GM21723 (cell line): ENCODE results near the gene UNC119B.

Source experiments
- ATAC-seq: cut with Tn5 transposase; IDR thresholded peaks from one replicate; pipeline ENCODE4 v1.9.1; 2021; ENCODE audit warnings: mild to moderate bottlenecking, moderate library complexity; ENCODE audit not compliant: unreplicated experiment

The UNC119B gene

GRCh38 chr12:120738252-120739030 is 28.2 kb downstream of the UNC119B start:
- no peak for ATAC-seq

- no peak for ATAC-seq
These were observed 28.9 kb downstream of the UNC119B start for GRCh38 chr12:120739031-120739762.

- ATAC-seq: no peak
These were observed 29.8 kb downstream of the UNC119B start for GRCh38 chr12:120739821-120740613.

GRCh38 chr12:120740871-120741270 is 30.6 kb downstream of the UNC119B start:
- ATAC-seq: no peak

- ATAC-seq: no peak
These were observed 31.5 kb downstream of the UNC119B start for GRCh38 chr12:120741476-120742421.

- no peak for ATAC-seq
These were observed 34.8 kb downstream of the UNC119B start for GRCh38 chr12:120744922-120745493.

- ATAC-seq: no peak
These were observed 38.0 kb downstream of the UNC119B start for GRCh38 chr12:120748242-120748641.

GRCh38 chr12:120749256-120749655 is 39.0 kb downstream of the UNC119B start:
- ATAC-seq: no peak

GRCh38 chr12:120750806-120751205 is 40.5 kb downstream of the UNC119B start:
- ATAC-seq: no peak

GRCh38 chr12:120751389-120751788 is 41.1 kb downstream of the UNC119B start:
- no peak for ATAC-seq

- no peak for ATAC-seq
These were observed 44.5 kb downstream of the UNC119B start for GRCh38 chr12:120754792-120755191.

GRCh38 chr12:120755269-120755668 is 45.0 kb downstream of the UNC119B start:
- no peak for ATAC-seq

GRCh38 chr12:120757226-120757742 is 47.0 kb downstream of the UNC119B start:
- no peak for ATAC-seq

- no peak for ATAC-seq
These were observed 47.7 kb downstream of the UNC119B start for GRCh38 chr12:120757949-120758348.

- no peak for ATAC-seq
These were observed 48.7 kb downstream of the UNC119B start for GRCh38 chr12:120758798-120759590.

GRCh38 chr12:120759591-120760348 is 49.5 kb downstream of the UNC119B start:
- no peak for ATAC-seq

- no peak for ATAC-seq
These were observed 50.3 kb downstream of the UNC119B start for GRCh38 chr12:120760349-120761254.
